ENCODE data around the gene ENOSF1.

GRCh38 chr18:715626-716025 lies 3.2 kb upstream of the ENOSF1 start:
- no peak for TF ChIP-seq CTCF (conservative IDR thresholded peaks at IDR 0.05 in 1 of 2, IDR thresholded peaks at IDR 0.05 in 1 of 2; ENCODE audit: extremely low read depth in 1 of 2, insufficient read depth in 1 of 2, low read depth in 1 of 2, low read length in 2 of 2)
- TF ChIP-seq EZH2 (IDR thresholded peaks at IDR 0.05; ENCODE audit: borderline replicate concordance, low read length): no peak

Data from mammary epithelial cell (primary cell).